HG03175 (cell line): ENCODE measurements around the gene UGT8.
A peak's percentile ranks its signal among the peaks of the same experiment; 100 is the strongest.

ENCODE experiments used
- ATAC-seq: cut with Tn5 transposase; IDR thresholded peaks from one replicate; pipeline ENCODE4 v1.9.1; 2021; ENCODE audit warnings: mild to moderate bottlenecking, moderate library complexity; ENCODE audit not compliant: unreplicated experiment

UGT8 gene

GRCh38 chr4:114688059-114688458 lies 89.5 kb downstream of the UGT8 start:
- no peak for ATAC-seq

- ATAC-seq = no peak
Observed at GRCh38 chr4:114690571-114690970, 92.0 kb downstream of the UGT8 start.

GRCh38 chr4:114691865-114692264 lies 93.3 kb downstream of the UGT8 start:
- ATAC-seq = peak; percentile 75

GRCh38 chr4:114692958-114693357 lies 94.4 kb downstream of the UGT8 start:
- no peak for ATAC-seq

- ATAC-seq = peak; percentile 54
Observed at GRCh38 chr4:114694770-114695169, 96.2 kb downstream of the UGT8 start.

- no peak for ATAC-seq
Observed at GRCh38 chr4:114698231-114698630, 99.6 kb downstream of the UGT8 start.

GRCh38 chr4:114701491-114701890 lies 102.9 kb downstream of the UGT8 start:
- ATAC-seq = no peak

GRCh38 chr4:114717432-114717831 lies 118.8 kb downstream of the UGT8 start:
- no peak for ATAC-seq

GRCh38 chr4:114725066-114725465 lies 126.5 kb downstream of the UGT8 start:
- ATAC-seq = no peak

- ATAC-seq = no peak
Observed at GRCh38 chr4:114727461-114727860, 128.9 kb downstream of the UGT8 start.
